Fibroblast of lung (primary cell): Measurements from ENCODE around the gene CST9.

Source experiments
- EZH2 ChIP-seq: IDR thresholded peaks from 2 replicates; pipeline ENCODE4 v1.5.1; 2012; ENCODE audit warnings: low read length, control low read depth, mild to moderate bottlenecking; ENCODE audit errors: missing control alignments
- TF ChIP-seq, protein P1 (sequence below), 2 donors: IDR thresholded peaks in 1 of 2; conservative IDR thresholded peaks in 1 of 2; 1 replicate in 1 of 2; 2 replicates in 1 of 2; pipeline ENCODE4 v1.5.1; 2011 to 2012; ENCODE audit warnings: low read length in 2 of 2, control low read depth in 1 of 2, inconsistent platforms in 1 of 2, low read depth in 1 of 2, mild to moderate bottlenecking in 1 of 2

DNA sequence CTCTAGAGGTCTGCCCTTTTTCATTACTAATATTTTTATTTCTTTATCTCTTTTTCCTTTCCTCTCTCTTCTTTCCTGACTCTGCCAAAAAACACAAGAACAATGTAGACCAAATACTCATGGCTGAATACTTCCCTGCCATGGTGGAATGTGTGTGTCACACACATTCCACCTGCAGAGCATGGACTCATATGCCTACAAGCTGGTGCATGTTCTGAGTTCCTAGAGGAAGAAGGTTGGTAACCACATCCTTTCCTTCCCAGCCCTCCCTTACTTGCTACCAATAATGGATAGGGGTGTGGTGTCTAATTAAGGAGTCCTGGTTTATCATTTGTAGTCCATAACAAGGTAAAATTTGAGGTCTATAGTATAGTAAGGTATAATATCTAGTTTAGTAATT, 22.2 kb downstream of the CST9 start:
- TF ChIP-seq, protein P1, sequence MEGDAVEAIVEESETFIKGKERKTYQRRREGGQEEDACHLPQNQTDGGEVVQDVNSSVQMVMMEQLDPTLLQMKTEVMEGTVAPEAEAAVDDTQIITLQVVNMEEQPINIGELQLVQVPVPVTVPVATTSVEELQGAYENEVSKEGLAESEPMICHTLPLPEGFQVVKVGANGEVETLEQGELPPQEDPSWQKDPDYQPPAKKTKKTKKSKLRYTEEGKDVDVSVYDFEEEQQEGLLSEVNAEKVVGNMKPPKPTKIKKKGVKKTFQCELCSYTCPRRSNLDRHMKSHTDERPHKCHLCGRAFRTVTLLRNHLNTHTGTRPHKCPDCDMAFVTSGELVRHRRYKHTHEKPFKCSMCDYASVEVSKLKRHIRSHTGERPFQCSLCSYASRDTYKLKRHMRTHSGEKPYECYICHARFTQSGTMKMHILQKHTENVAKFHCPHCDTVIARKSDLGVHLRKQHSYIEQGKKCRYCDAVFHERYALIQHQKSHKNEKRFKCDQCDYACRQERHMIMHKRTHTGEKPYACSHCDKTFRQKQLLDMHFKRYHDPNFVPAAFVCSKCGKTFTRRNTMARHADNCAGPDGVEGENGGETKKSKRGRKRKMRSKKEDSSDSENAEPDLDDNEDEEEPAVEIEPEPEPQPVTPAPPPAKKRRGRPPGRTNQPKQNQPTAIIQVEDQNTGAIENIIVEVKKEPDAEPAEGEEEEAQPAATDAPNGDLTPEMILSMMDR (conservative IDR thresholded peaks at IDR 0.05 in 1 of 2, IDR thresholded peaks at IDR 0.05 in 1 of 2; ENCODE audit: low read depth in 1 of 2, low read length in 2 of 2): no peak
- no peak for TF ChIP-seq EZH2
